Esophagus mucosa (tissue), 1 donor: ENCODE measurements around the gene SNX8. TPM values are rescaled to one million over a fixed set of nuclear protein-coding genes. Genes with fewer than 3 reads are reported as not detected.

Source experiments
- ATAC-seq: fragments of 200-7000 bp; cut with Tn5 transposase; one replicate; pipeline ENCODE4 v1.9.1; 2020
- total RNA-seq: library from RNA; stranded (reverse); gene quantifications from one replicate; pipeline ENCODE4 v1.2.4, GENCODE V29; 2023
- donor health status: DM: yes; HTN: yes; CAD: no.

Gene SNX8
- total RNA-seq, 1 donor from 2014 or later, result 21.7 TPM

DNA sequence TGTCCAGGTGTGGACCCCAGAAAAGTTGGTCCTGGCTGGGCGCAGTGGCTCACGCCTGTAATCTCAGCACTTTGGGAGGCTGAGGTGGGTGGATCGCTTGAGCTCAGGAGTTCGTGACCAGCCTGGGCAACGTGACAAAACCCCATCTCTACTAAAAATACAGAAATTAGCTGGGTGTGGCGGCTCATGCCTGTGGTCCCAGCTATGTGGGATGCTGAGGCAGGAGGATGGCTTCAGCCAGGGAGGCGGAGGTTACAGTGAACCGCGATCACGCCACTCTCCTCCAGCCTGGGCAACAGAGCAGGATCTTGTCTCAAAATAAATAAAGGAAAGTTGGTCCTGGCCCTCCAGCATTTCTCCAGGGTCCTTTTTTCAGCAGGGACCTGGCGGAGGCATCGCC lies 70.8 kb downstream of the SNX8 start:
- ATAC-seq, result no peak

DNA sequence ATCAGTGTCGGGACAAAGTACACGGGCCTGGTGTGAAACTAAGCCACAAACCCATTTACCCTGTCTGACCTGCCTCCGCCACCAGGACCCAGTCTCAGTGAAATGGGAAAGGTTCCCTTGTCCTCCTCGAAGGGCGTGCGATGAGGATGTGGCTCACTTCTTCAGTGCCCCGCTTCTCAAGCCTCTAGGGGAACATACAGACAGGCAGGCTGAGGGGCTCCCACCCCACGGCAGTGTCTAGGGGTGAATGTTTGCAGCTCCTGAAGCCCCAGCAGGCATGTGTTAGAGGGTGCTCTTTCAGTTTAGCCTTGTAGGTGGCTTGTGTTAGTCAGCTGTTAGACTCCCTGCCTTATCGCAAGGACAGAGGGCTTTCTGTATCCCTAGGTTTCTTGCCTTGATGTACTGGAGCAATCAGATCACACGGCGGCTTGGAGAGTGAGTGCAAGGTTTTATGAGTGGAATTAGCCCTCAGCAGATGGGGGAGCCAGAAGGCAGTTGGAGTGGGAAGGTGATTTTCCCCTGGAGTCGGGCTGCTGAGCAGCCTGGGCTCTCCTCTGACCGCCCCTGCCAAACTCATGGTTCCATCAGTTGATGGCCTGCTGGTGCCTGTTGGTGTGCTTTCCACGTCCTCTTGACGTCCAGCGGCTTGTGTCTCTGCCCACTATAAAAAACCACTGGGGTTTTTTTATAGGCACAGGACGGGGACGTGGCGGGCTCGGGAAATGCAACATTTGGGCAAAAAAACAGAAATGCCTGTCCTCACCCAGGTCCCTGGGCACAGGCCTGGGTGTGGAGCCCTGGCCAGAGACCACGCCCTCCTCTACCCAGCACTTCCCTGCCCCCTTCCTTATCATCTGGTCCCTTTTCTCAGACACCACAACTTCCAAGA lies 71.5 kb downstream of the SNX8 start:
- peak; percentile 30 for ATAC-seq

DNA sequence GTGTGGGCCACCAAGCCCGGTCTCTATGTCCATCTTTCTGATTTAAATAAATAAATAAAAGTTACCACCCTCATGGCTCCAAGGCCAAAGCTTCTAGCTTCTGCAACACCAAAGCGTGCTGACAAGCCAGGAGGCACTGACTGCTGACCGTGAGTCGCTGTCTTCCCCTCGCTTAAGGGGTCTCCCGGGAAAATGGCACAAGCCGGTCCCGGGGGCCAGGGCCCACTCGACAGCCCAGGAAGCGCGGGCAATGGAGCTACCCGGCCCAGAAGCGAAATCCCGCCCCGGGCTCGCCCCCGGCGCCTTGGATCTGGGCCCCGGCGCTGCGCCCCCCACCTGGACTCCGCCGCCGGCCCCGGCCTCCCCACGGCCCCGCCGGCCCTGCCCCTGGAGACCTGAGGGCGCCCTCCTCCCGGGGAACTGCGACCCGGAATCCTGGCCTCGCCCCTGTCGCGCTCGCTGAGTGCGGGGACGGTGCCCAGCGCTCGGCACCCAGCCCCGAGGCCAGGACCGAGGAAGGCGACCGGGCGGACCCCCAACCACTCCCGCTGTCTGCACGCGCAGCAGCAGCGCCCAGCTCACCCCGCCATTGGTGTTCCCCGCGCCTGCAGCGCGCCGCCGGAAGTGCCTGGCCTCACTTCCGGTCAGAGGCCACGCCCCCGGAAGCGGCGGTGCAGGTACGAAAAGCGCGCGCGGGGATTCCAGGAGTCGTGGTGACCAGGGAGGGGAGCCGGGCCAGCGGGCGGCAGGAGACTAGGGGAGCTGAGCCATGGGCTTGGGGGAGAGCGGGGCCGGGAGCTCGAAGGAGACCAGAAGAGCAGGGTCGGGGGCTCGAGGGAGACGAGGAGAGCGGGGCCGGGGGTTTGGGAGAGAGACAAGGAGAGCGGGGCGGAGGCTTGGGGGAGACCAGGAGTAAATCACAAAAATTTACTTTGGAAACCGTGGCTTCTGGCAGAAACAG lies 72.4 kb downstream of the SNX8 start, which contains the start of the genes MRM2 and NUDT1:
MRM2 (minus strand) TSS at position 626 of the 961 bp plus-strand sequence; CDS start at position 590, 36 bp downstream.
NUDT1 (plus strand) TSS at position 647 of the 961 bp plus-strand sequence. CDS start 2,349 bp downstream, outside the sequence.
- peak; percentile 75 for ATAC-seq

DNA sequence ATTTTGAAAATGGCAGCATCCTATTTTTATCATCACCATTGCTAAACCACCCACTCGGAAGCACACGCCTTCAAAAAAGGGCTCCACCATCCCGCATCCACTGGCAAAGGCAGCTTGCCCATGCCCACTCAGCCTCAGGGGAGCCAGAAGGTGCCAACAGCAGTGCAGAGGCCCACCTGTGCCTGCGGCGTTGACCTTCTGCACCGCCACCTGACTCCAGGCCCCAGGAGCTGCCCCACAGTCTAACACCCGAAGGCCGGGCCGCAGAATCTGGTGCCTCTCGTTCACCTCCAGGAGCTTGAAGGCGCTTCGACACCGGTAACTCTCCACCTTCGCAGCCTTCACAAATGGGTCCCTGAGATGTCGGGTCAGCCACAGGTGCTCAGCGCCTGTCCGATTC lies 75.0 kb downstream of the SNX8 start:
- ATAC-seq, result no peak

DNA sequence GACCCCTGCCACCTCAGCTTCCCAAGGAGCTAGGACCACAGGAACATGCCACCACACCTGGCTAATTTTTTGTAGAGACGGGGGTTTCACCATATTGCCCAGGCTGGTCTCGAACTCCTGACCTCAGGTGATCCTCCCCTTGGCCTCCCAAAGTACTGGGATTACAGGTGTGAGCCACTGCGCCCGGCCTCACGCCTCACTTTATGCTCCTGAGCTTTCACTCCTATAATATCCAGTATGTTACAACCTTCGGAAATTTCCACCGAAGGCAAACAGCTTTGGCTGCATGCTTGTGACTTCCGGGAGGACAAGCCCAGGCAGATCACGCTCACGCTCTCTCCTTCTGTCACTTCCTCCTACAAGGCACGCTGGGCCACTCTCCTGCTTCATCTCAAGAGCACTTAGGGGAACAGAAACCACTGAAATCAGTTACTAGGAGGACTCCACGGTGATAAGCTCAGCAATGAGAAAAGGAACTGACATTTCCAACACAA lies 77.1 kb downstream of the SNX8 start:
- ATAC-seq, result peak; percentile 64

DNA sequence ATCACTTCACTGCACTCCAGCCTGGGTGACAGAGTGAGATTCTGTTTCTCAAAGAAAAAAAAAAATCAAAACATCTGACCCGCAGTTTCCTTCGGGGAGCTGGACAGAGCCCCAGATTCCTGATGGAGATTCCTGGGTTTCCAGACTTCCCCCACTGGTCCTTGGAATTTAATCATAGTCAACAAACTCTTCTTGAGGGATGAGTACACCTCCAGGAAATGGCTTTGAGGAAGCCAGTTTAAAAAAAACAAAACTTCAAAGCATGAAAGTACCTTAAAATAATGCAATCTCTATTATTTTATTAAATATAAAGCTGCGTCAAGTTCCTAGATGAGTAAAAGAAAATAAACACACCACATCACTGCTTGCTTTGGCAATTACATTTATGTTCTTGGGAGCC lies 80.3 kb downstream of the SNX8 start:
- ATAC-seq, result no peak

DNA sequence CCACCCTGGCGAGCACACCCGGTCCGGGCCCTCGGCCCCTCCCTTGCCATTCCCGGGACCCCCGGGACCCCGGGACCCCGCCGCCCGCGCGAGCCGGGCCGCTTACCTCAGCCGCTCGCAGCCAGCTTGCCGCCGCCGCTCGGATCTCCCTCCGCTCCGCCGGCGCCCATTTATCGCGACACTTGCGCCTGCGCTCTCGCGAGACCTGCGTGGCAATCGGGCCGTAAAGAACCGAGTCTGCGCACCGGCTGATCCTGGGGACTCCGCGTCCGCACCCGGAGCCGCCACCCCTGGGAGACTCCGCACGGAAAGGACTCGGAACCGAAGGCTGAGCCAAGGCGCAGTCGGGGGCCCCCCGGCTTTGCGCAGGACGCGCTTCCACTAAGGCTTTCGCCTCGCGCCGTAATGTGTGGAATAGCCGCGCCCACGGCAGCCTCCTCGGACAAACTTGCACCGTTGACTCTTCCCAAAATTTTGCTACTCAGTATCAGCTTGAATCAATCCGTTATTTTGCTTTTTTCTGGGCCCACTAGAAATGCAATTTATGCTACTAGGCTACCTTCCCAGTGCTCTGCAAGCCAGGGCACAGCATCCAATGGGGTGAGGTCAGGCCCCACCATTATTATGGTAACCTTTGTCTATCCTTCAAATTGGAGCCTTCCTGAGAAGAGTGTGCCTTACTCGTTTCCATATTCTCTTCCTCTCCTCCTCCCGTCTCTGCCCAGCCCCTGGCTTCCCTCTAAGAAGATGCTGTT lies 81.3 kb downstream of the SNX8 start, which contains the start of gene MAD1L1:
MAD1L1 (minus strand) TSS at position 180 of the 755 bp plus-strand sequence. CDS start 2,812 bp downstream, outside the sequence.
- ATAC-seq, result peak; percentile 81

DNA sequence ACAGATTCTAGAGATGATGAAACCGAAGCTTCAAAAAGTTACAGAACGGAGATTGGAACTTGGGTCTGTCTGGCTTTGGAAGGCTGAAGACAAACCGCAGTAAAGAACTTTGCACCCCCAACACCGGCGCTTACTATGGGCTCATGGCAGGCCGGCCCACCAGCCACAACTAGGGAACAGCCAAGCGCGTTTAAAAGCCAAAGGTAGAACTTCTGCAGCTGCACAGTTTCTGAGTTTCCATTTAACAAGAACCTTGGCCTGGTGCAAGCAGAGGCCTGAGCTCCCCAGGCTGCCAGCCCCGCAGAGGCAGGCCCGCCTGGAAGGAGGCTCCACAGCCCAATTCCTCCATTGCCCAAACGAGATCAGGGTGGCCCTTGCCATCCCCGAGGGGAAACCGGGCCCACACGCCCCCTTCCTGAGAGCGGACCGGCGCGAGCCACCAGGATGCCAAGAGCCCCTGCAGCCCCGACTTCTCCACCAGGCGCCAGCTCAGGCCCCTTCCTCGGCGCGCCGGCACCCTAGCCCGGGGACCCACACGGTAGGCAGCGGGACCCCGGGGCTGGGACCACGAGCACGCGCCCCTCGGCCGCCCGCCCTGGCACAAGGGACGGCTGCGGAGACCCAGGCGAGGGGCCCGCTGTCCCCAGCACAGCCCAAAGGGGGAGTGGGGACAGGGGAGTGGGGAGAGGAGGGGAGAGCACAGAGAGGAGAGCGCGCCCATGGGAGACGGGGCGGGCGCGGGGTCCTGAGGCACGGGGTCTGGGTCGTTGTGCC lies 82.1 kb downstream of the SNX8 start:
- peak; percentile 49 for ATAC-seq

DNA sequence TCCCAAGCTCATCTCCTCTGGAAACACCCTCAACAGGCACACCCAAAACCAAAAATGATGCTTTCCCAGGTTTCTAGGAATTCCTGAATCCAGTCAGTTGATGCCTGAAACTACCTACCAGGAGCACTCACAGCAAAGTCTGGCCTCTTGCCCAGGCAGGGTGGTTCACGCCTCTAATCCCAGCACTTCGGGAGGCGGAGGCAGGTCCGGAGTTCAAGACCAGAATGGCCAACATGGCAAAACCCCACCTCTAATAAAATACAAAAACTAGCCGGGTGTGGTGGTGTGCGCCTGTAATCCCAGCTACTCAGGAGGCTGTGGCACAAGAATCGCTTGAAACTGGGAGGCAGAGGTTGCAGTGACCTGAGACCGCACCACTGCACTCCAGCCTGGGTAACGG lies 83.4 kb downstream of the SNX8 start:
- ATAC-seq, result no peak

DNA sequence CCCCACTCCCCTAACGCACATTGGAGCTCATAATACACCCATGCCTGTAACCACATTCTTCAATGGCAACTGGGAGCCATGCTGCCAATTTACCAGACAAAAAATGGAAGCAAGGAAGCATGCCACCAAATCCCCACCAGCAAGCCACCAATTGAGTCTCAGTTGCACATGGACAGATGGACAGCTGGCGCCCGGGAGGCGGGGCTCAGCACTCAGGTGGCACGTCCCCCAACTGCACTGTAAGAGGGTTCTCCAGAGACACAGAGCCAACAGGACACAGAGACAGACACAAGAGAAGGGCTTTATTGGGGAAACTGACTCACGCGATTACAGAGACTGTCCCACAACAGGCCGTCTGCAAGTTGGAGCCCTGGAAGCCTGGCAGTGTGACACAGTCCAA lies 84.0 kb downstream of the SNX8 start:
- ATAC-seq, result no peak

DNA sequence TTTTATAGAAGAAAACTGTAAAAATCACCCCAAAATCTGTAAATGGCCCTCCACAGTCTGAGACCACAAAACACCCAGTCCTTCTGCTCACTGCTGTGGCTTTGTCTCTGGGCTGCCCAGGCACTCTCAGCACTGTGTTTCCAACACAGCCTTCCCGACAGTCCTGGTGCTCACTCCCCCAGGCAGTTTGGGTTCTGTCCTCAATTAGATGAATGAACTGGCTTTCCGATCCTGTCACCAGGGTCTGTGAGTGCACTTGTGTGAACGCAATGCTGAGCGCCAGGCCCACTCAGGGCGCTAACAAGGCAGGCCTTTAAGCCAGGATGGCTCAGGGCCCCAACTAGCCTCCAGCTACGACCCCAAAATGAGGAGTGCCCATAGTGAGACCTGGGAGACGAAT lies 84.8 kb downstream of the SNX8 start:
- ATAC-seq, result no peak

DNA sequence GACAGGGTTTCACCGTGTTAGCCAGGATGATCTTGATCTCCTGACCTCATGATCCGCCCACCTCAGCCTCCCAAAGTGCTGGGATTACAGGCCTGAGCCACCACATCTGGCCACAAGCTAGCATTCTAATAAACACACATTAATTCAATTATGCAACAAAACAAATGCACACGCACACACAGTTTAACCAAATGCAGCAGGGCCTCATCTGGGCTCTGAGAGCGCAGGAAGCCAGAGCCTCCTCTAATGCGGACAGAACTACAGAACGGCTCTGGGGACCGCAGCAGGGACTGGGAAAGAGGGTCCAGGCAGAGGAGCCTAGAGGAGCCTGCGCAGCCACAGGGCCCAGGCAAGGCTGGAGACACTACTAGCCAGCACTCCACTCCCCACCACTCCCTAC lies 85.3 kb downstream of the SNX8 start:
- no peak for ATAC-seq

DNA sequence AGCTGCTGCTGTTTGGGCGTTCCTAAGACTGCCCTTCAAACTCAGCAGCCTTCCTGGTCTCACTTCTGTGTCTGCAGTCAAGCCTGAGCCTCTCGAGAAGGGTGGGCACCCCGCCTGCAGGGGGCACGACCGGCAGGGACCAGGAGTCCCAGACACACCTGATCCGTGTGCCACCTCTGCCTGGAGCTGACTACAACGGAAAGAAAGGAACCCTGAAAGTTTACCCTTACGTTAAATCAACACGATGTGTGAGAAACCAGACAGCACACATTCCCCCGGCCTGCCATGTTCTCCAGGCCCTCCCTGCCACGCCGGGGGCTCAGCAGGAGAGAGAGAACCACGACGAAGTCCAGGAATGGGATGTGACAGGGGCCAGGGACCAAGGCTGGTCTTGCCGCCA lies 86.5 kb downstream of the SNX8 start:
- ATAC-seq, result no peak

DNA sequence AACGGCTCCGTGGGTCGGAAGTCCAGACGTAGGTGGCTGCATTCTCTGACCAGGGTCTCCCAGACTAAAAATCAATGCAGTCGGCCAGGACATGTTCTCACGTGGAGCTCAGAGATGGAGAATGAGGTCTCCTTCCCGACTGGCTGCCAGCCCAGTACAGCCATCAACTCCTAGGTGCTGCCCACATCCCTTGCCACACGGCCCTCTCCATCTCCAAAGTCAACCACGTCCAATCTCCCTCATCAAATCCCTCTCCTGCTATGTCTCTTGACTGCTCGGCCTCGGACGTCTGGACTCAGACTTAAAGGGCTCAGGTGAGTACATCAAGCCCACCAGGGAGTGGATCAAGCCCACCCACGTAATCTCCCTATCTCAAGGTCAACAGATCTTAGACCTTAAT lies 88.4 kb downstream of the SNX8 start:
- ATAC-seq, result no peak

DNA sequence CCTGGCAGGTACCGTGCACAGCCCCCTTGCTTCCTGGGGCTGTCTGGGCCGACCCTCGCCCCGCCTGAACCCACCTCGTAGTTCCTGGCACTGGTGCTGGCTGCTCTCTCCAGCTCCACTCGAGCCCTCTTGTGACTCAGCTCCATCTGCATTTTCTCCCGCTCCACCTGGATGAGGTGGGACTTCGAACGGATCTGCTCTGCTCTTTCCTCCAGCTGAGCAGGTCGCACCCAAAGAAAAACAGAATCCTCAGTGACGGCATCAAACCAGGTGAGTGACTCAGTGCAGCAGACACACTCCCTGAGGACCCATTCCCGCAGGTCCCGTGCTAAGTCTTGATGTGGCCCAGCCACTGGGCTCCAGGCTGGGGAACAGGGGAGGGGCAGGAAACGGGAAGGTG lies 88.9 kb downstream of the SNX8 start:
- peak; percentile 86 for ATAC-seq

DNA sequence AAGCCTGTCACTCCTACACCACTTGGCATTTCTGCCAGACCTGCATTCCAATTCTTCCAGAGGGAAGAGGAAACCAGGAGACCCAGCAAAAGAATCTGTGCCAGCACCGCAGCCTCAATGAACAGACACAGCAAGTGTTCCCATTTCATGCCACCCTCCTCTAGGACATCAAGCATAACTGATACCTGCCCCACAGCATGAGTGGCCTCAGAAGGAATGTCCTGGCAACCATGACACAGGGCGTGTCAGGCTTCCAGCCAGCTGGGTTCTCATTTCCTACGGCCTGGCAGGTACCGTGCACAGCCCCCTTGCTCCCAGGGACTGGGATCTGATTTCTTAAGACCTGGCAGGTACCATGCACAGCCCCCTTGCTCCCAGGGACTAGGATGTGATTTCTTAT lies 89.3 kb downstream of the SNX8 start:
- ATAC-seq, result peak; percentile 85

DNA sequence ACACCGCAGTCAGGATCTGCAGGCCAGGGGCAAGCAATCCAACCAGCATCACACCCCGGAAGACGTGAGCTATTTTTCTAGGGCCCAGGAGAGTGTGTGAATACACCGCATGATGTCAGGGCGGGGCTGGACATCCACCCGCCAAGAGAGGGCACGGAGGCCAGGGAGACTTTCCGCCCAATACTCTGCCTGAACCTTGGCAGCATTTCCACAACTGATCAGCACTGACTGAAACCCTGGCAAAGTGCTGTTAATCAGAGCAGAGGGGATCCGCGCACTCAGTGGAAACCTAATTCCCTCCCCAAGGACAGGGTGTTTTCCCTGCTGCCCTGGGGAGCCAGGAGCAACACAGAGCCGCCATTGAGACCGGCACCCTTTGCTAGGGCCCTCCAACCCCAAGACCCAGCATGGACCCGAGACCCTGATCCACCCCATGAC lies 89.7 kb downstream of the SNX8 start:
- no peak for ATAC-seq

DNA sequence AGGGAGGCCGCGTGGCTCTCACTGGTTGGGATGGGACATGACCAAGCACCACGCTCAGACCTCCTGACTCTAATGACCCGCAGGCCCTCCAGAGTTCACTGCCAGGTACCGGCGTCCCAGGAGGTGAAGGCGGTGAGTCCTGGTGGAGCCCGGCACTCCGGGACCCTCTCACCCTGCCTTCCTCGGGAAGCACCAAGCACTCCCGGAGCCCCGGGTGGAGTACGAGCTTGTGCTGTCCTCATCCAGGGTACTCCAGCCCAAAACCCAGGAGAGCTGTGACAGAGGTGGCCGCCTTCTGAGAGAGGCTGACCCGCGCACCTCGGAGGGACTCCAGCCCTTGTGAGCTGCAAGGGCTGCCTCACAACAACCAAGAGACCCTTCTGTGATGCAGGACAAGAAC lies 90.9 kb downstream of the SNX8 start:
- ATAC-seq, result no peak

DNA sequence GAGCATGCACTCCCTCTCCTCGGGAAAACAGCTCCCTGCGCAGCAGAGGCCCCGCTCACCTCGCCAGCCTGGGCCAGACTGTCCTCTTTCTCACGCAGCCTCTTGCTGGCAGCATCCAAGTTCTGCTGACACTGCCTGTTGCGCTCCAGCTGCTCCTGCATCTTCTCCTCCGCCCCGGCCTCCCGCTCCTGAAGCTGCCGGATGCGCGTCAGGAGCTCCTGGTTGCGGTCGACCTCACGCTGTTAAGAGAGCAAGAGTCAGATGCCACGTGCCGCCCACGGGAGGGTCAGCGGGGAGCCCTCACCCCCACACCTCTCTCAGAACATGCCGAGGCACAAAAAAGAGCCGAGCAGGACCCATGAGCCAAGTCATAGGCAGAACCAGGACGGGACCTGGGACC lies 91.7 kb downstream of the SNX8 start:
- ATAC-seq, result no peak

DNA sequence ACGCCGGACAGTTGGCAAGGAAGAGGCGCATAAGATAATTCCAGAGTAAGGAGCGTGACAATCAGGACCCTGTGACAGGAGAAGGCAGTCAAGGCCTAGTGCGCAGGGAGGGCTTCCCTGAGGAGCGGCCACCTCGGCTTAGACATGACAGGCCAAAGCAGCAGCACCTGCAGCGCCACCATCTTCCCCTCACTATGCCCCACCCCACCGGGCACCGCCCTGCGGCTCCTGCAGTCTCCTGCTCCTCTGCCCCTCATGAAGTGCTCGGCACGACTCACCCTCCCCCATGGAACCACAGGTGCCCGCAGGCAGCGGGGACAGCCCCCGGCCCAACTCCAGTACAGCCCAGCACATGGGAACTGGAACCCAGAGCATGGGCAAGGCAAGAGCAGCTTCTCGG lies 93.3 kb downstream of the SNX8 start:
- no peak for ATAC-seq

DNA sequence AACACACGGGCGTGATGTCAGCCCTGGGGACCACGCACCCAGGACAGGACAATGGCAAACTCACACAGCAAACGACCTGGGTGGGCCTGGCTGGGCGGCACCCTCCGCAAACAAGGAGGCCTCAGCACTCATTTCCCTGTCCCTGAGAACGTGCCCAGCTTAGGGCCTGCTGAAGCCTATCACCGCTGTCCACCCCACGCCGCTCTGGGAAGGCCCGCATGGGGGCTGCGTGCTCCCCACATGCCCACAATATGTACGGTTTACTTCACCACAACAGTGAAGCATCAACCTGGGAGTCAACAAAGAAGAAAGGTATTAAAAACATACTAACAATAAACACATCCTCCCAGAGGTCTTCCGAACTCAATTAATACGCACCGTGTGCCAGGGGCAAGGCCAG lies 93.7 kb downstream of the SNX8 start:
- no peak for ATAC-seq
